T-helper 17 cell (primary cell): Measurements from ENCODE around the gene HACE1. TPM values are rescaled to one million over a fixed set of nuclear protein-coding genes. Genes with fewer than 3 reads are reported as not detected.
"Not testable (repeated sequence)": the region's sequence is repeated elsewhere in the genome, so short reads cannot be mapped to it uniquely, and the experiment has no call there.

Source experiments
- ATAC-seq: fragments of 150-1000 bp; cut with Tn5 transposase; 2 replicates; pipeline ENCODE4 v1.10.0; 2021; ENCODE audit warnings: mild to moderate bottlenecking, moderate library complexity
- DNase-seq, 3 donors: peaks; one replicate each; pipeline versions ENCODE4 v3.0.0 to v3.0.0-alpha.2; 2020 to 2021
- H3K9me3 ChIP-seq: one replicate; pipeline ENCODE4 v1.7.0; 2013; ENCODE audit warnings: low read length, mild to moderate bottlenecking; ENCODE audit not compliant: control insufficient read depth, poor library complexity, severe bottlenecking
- H3K27ac Mint-ChIP-seq: one replicate; pipeline ENCODE4 v1.8.0; 2022; ENCODE audit warnings: mild to moderate bottlenecking, moderate library complexity, mixed read lengths
- H3K27me3 Mint-ChIP-seq: one replicate; pipeline ENCODE4 v1.8.0; 2022; ENCODE audit warnings: mixed read lengths
- H3K36me3 Mint-ChIP-seq: one replicate; pipeline ENCODE4 v1.8.0; 2022; ENCODE audit warnings: low read depth, mixed read lengths
- H3K4me1 Mint-ChIP-seq: one replicate; pipeline ENCODE4 v1.8.0; 2022; ENCODE audit warnings: mild to moderate bottlenecking, mixed read lengths
- H3K4me3 Mint-ChIP-seq: one replicate; pipeline ENCODE4 v1.8.0; 2022; ENCODE audit warnings: mild to moderate bottlenecking, moderate library complexity, mixed read lengths
- total RNA-seq, 4 donors: library from RNA in 2 of 4; stranded (reverse) in 2 of 4; gene quantifications; one replicate each; pipeline ENCODE4 v1.2.3 and lab custom pipeline; 2022 to 2026

Gene HACE1
- total RNA-seq, 2 donors from 2014 or later: 9.9 to 11.0 TPM

DNA sequence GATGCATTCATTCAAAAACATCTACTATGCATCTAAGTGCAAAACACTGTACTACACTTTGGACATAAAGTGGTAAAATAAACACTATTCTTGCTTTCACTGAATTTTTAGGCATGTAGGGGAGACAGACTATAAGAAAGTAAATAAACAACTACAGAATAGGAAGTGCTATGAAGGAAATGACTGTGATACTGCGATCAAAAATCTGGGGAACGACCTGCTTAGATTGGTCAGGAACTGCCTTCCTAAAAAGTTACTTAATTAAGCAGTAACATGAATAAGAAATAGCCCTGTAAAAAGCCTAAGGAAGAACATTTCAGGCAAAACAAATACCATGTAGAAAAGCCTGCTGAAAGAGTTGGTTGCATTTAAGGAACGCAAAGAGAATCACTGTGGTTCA lies 50.6 kb downstream of the HACE1 start:
- DNase-seq: no peak
- Mint-ChIP-seq H3K4me3 (no peak overlapping the region), H3K36me3 (peaks cover 15% of the 10 kb centered on the region), H3K4me1 (peaks cover 11% of the 10 kb centered on the region), H3K27me3 (no peaks in the 10 kb centered on the region), H3K27ac (no peak overlapping the region)
- H3K9me3 ChIP-seq: no peaks in the 10 kb centered on the region
- no peak for ATAC-seq

DNA sequence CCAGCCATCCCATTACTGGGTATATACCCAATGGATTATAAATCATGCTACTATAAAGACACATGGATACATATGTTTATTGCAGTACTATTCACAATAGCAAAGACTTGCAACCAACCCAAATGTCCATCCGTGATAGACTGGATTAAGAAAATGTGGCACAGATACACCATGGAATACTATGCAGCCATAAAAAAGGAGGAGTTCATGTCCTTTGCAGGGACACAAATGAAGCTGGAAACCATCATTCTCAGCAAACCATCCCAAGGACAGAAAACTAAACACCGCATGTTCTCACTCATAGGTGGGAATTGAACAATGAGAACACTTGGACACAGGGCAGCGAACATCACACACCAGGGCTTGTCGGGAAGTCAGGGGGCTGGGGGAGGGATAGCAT lies 54.4 kb downstream of the HACE1 start:
- H3K27ac Mint-ChIP-seq, H3K9me3 ChIP-seq, H3K36me3 Mint-ChIP-seq, H3K27me3 Mint-ChIP-seq, H3K4me3 Mint-ChIP-seq, ATAC-seq, H3K4me1 Mint-ChIP-seq, DNase-seq: not testable (repeated sequence)

- H3K9me3 ChIP-seq: no peaks in the 10 kb centered on the region
- H3K27ac Mint-ChIP-seq: no peak overlapping the region
- no peak overlapping the region for H3K4me3 Mint-ChIP-seq
- DNase-seq (no peak), ATAC-seq (no peak)
- H3K27me3 Mint-ChIP-seq: no peaks in the 10 kb centered on the region
- H3K36me3 Mint-ChIP-seq: peaks cover 2% of the 10 kb centered on the region
- no peaks in the 10 kb centered on the region for H3K4me1 Mint-ChIP-seq
These were observed 60.5 kb downstream of the HACE1 start for GRCh38 chr6:104799134-104799657.

DNA sequence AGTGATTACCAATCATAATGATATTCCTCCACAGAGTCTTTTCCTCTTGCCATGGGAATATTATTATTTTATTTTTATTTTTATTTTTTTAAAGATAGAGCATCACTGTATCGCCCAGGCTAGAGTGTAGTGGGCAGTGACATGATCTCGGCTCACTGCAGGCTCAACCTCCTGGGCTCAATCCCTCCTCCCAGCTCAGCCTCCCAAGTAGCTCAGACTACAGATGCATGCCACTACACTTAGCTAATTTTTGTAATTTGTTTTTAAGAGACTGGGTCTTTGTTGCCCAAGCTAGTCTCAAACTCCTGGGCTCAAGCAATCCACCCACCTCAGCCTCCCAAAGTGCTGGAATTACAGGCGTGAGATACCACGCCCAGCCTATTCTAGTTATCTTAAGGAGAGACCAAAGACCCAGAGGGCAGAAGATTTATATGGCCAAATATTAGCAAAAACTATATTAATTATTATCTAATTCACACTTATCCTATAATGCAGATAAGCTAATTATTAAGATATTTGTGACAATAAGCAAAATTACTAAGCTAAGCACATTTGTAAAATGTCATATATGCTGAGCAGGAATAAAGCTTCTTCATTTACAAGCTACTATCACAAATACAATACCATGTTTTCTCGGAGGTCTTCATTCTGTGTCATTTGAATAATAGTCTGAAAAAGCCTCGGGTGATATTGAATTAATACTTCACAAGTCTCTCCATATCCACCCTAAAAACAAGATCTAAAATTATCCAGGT lies 63.5 kb downstream of the HACE1 start:
- peaks cover 2% of the 10 kb centered on the region for H3K36me3 Mint-ChIP-seq
- no peaks in the 10 kb centered on the region for H3K9me3 ChIP-seq
- H3K27ac Mint-ChIP-seq: no peak overlapping the region
- H3K4me1 Mint-ChIP-seq: no peaks in the 10 kb centered on the region
- no peak for ATAC-seq
- H3K27me3 Mint-ChIP-seq: no peaks in the 10 kb centered on the region
- no peak overlapping the region for H3K4me3 Mint-ChIP-seq
- DNase-seq: no peak

DNA sequence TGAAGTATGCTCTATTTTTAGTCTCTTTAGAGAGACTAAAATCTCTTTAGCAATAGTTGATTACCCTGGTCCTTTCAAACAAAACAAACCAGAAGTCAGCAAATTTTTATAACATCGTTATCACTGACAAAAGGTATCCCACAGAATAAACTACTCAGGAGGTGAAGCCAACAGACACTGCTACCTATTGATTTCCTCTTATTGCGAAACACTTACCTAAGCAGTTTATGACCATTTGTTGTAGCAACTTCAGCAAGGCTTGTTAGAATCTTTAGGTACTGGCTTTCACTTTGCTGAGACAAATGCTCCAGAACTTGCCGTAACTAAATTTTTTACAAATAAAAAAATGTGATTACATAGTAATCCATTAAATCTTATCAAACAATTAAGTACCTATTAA lies 64.4 kb downstream of the HACE1 start:
- no peaks in the 10 kb centered on the region for H3K9me3 ChIP-seq
- H3K4me3 Mint-ChIP-seq: no peak overlapping the region
- H3K36me3 Mint-ChIP-seq: peaks cover 2% of the 10 kb centered on the region
- no peak overlapping the region for H3K27ac Mint-ChIP-seq
- no peaks in the 10 kb centered on the region for H3K4me1 Mint-ChIP-seq
- ATAC-seq (no peak), DNase-seq (no peak)
- no peaks in the 10 kb centered on the region for H3K27me3 Mint-ChIP-seq

GRCh38 chr6:104789770-104790190 lies 69.9 kb downstream of the HACE1 start:
- H3K9me3 ChIP-seq: no peaks in the 10 kb centered on the region
- ATAC-seq: peak; percentile 97
- no peaks in the 10 kb centered on the region for H3K27me3 Mint-ChIP-seq
- DNase-seq: no peak
- peak overlapping the region; percentile 58 for H3K4me3 Mint-ChIP-seq
- peak overlapping the region; percentile 85 for H3K27ac Mint-ChIP-seq
- peaks cover 19% of the 10 kb centered on the region for H3K4me1 Mint-ChIP-seq
- H3K36me3 Mint-ChIP-seq: peaks cover 5% of the 10 kb centered on the region

- peak overlapping the region; percentile 85 for H3K27ac Mint-ChIP-seq
- H3K36me3 Mint-ChIP-seq: peaks cover 5% of the 10 kb centered on the region
- ATAC-seq: no peak
- no peaks in the 10 kb centered on the region for H3K9me3 ChIP-seq
- no peak overlapping the region for H3K4me3 Mint-ChIP-seq
- DNase-seq: no peak
- no peaks in the 10 kb centered on the region for H3K27me3 Mint-ChIP-seq
- H3K4me1 Mint-ChIP-seq: peaks cover 19% of the 10 kb centered on the region
These were observed 71.3 kb downstream of the HACE1 start for GRCh38 chr6:104788400-104788799.

GRCh38 chr6:104787305-104787704 lies 72.4 kb downstream of the HACE1 start:
- H3K4me1 Mint-ChIP-seq: peaks cover 21% of the 10 kb centered on the region
- ATAC-seq (no peak), DNase-seq (no peak)
- H3K36me3 Mint-ChIP-seq: peaks cover 12% of the 10 kb centered on the region
- H3K27ac Mint-ChIP-seq: no peak overlapping the region
- H3K4me3 Mint-ChIP-seq: no peak overlapping the region
- no peaks in the 10 kb centered on the region for H3K9me3 ChIP-seq
- H3K27me3 Mint-ChIP-seq: no peaks in the 10 kb centered on the region

DNA sequence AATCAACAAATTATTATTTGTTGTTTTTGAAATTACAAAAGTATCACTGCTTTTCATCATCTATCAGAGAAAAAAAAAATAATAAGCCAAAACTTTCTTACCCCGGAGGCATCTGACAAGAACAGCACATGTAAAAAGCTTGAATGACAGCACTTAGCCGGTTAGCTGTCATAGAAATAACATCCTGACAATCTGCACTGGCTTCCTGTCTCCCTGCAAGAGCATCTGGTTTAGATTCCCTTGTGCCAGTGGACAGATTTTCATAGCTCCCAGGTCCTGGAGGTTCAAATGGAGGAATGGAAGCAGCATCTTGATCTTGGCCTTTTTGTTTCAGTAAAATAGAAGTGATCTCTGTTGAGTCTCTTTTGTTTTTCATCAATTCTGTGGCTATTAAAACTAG lies 74.8 kb downstream of the HACE1 start:
- Mint-ChIP-seq H3K27ac (no peak overlapping the region), H3K4me3 (no peak overlapping the region), H3K4me1 (peaks cover 21% of the 10 kb centered on the region), H3K27me3 (no peaks in the 10 kb centered on the region), H3K36me3 (peaks cover 16% of the 10 kb centered on the region)
- DNase-seq (no peak), ATAC-seq (no peak)
- H3K9me3 ChIP-seq: no peaks in the 10 kb centered on the region

DNA sequence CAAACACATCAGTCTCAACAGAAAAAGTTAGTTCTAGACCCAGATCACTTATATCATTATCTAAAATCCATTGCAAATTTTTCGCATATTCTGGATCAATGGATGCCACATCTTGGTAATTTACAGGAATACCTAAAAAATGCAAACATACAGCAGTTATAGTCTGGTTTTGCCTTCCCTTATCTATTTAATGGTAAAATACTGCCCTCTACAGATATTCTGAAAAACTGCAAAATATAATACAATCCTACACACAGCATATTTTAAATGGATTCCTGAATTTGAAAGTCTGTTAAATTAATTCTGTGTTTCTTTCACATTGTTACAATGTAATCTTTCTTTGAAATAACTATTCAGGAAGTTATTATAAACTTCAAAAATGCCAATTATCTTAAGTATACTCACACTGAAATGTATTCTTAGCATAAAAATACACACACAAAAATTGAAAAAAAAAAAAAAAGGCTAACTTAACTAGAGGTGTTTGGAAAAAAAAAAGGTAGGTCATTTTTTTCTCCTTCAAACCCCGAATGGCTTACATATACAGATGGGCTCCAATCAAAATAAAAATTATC lies 88.4 kb downstream of the HACE1 start:
- Mint-ChIP-seq H3K4me3 (no peak overlapping the region), H3K36me3 (no peaks in the 10 kb centered on the region), H3K27me3 (no peaks in the 10 kb centered on the region), H3K4me1 (peaks cover 10% of the 10 kb centered on the region), H3K27ac (no peak overlapping the region)
- DNase-seq (no peak), ATAC-seq (peak; percentile 74)
- no peaks in the 10 kb centered on the region for H3K9me3 ChIP-seq

DNA sequence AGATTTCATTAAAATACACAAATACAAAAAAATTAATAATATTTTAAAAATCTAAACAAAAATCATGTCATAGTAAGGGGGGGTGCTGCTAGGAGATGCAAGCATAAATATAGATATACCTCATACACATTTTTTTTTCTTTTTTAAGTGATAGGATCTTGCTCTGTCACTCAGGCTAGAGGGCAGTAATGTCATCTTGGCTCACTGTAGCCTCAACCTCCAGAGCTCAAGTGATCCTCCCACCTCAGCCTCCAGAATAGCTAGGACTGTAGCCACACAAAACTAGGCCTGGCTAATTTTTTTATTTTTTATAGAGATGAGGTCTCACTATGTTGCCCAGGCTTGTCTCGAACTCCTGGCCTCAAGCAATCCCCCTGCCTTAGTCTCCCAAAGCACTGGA lies 90.8 kb downstream of the HACE1 start:
- no peaks in the 10 kb centered on the region for H3K9me3 ChIP-seq
- H3K4me1 Mint-ChIP-seq: peaks cover 10% of the 10 kb centered on the region
- peaks cover 5% of the 10 kb centered on the region for H3K36me3 Mint-ChIP-seq
- DNase-seq (no peak), ATAC-seq (no peak)
- no peak overlapping the region for H3K27ac Mint-ChIP-seq
- H3K4me3 Mint-ChIP-seq: no peak overlapping the region
- no peaks in the 10 kb centered on the region for H3K27me3 Mint-ChIP-seq

DNA sequence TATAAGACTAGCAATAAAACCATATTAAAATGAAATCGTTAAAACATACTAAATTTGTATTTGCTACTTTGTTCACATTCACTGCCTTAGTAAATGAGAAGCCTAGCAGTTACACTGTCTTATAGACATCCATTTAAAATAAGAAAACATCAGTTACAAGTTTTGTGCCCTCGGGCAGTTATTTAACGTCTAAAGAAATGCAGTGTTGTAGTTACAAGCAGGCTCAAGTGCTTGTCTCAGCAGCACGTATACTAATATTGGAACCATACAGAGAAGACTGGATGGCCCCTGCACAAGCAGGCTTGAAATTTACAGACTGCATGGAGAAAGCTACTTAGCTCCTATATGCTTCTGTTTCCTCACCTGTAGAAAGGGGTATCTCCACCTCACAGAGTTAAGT lies 93.1 kb downstream of the HACE1 start:
- ATAC-seq (no peak), DNase-seq (no peak)
- Mint-ChIP-seq H3K36me3 (peaks cover 5% of the 10 kb centered on the region), H3K4me1 (peaks cover 10% of the 10 kb centered on the region), H3K27ac (peak overlapping the region; percentile 75), H3K4me3 (no peak overlapping the region), H3K27me3 (no peaks in the 10 kb centered on the region)
- H3K9me3 ChIP-seq: no peaks in the 10 kb centered on the region

DNA sequence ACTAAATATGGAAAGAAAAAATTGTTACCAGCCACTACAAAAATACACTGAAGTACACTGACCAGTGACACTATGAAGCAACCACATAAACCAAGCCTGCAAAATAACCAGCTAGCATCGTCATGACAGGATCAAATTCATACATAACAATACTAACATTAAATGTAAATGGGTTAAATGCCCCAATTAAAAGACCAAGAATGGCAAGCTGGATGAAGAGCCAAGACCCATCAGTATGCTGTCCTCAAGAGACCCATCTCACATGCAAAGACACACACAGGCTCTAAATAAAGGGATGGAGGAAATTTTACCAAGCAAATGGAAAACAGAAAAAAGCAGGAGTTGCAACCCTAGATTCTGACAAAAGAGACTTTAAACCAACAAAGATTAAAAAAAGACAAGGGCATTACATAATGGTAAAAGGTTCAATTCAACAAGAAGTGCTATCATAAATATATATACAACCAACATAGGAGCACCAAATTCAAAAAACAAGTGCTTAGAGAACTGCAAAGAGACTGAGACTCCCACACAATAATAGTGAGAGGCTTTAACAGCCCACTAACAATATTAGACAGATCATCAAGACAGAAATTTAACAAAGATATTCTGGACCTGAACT lies 104.8 kb downstream of the HACE1 start:
- peaks cover 8% of the 10 kb centered on the region for H3K9me3 ChIP-seq
- no peak for DNase-seq
- no peak for ATAC-seq
- Mint-ChIP-seq H3K36me3 (peaks cover 6% of the 10 kb centered on the region), H3K4me1 (peaks cover 6% of the 10 kb centered on the region), H3K4me3 (no peak overlapping the region), H3K27ac (no peak overlapping the region), H3K27me3 (no peaks in the 10 kb centered on the region)
